GM21528 (cell line): ENCODE data around the gene SLC8A2.
A peak's percentile ranks its signal among the peaks of the same experiment; 100 is the strongest.
"Not testable (repeated sequence)": the region's sequence is repeated elsewhere in the genome, so short reads cannot be mapped to it uniquely, and the experiment has no call there.

Experiments used
- ATAC-seq: cut with Tn5 transposase; IDR thresholded peaks from one replicate; pipeline ENCODE4 v1.9.1; 2021; ENCODE audit warnings: mild to moderate bottlenecking, moderate library complexity; ENCODE audit not compliant: unreplicated experiment, low FRiP score

SLC8A2 gene

GRCh38 chr19:47487551-47488515, 16.1 kb upstream of the SLC8A2 start:
- no peak for ATAC-seq

GRCh38 chr19:47486900-47487299, 15.2 kb upstream of the SLC8A2 start:
- no peak for ATAC-seq

GRCh38 chr19:47486220-47486619, 14.5 kb upstream of the SLC8A2 start:
- ATAC-seq, result not testable (repeated sequence)

- ATAC-seq, result no peak
These were observed 13.5 kb upstream of the SLC8A2 start for GRCh38 chr19:47485210-47485609.

GRCh38 chr19:47483800-47484690, 12.4 kb upstream of the SLC8A2 start, which contains the start of gene KPTN:
Gene KPTN (minus strand): TSS chr19:47484219. CDS start chr19:47484160, 59 bp downstream.
- peak; percentile 60 for ATAC-seq

GRCh38 chr19:47483200-47483599, 11.5 kb upstream of the SLC8A2 start:
- ATAC-seq, result no peak

- no peak for ATAC-seq
These were observed 9.9 kb upstream of the SLC8A2 start for GRCh38 chr19:47481460-47482052.

GRCh38 chr19:47480658-47481057, 9.0 kb upstream of the SLC8A2 start:
- ATAC-seq, result no peak

- no peak for ATAC-seq
These were observed 8.2 kb upstream of the SLC8A2 start for GRCh38 chr19:47479701-47480503.

GRCh38 chr19:47476438-47476972, 4.8 kb upstream of the SLC8A2 start:
- ATAC-seq, result no peak

GRCh38 chr19:47475465-47475864, 3.8 kb upstream of the SLC8A2 start:
- ATAC-seq, result no peak

- no peak for ATAC-seq
These were observed 1.6 kb upstream of the SLC8A2 start for GRCh38 chr19:47473336-47473735.

GRCh38 chr19:47471381-47471732, 336 bp downstream of the SLC8A2 start:
- ATAC-seq, result no peak

- no peak for ATAC-seq
These were observed 1.1 kb downstream of the SLC8A2 start for GRCh38 chr19:47470447-47471195.

- no peak for ATAC-seq
These were observed 2.0 kb downstream of the SLC8A2 start for GRCh38 chr19:47469719-47470118.

GRCh38 chr19:47469363-47469700, 2.4 kb downstream of the SLC8A2 start:
- no peak for ATAC-seq

GRCh38 chr19:47467914-47468313, 3.8 kb downstream of the SLC8A2 start:
- ATAC-seq, result no peak

- no peak for ATAC-seq
These were observed 5.7 kb downstream of the SLC8A2 start for GRCh38 chr19:47465957-47466356.
